Esophagus muscularis mucosa (tissue), 4 donors: ENCODE results near the gene DNAI7.

ENCODE experiments used
- EP300 ChIP-seq: sonication (generic); formaldehyde crosslinking; IDR thresholded peaks from one replicate; pipeline ENCODE4 v1.6.1; 2017; ENCODE audit warnings: antibody characterized with exemption
- POLR2AphosphoS5 ChIP-seq, 2 donors: sonication (generic); formaldehyde crosslinking; IDR thresholded peaks; one replicate each; pipeline ENCODE4 v1.6.1; 2017; ENCODE audit warnings: antibody characterized with exemption in 2 of 2
- TF ChIP-seq, protein P1 (sequence below), 3 experiments: fragments of 200-600 bp in 2 of 3; fragments of 450-650 bp in 1 of 3; sonication (generic) in 2 of 3; IDR thresholded peaks; one replicate each; pipeline ENCODE4 v1.5.1; 2017 to 2019; ENCODE audit warnings: antibody characterized with exemption in 3 of 3, mild to moderate bottlenecking in 2 of 3, moderate library complexity in 1 of 3

DNA sequence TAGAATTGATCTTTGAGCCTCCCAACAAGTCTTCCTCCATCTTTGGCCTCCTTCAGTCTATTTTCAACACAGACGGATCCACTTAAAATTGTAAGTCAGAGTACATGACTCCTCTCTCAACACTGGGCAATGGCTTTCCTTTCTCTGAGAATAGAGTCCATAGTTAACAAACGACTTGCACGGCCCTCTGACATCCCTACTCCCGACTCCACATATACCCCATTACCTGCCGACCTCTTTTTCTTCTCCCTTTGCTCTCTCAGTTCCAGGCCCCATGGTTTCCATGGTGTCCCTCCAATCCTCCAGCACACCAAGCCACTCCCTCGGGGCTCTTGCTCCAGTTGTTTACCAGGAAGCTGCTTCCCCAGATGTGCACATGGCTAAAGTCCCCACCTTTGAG is 84.7 kb downstream of the DNAI7 start:
- TF ChIP-seq, protein P1, sequence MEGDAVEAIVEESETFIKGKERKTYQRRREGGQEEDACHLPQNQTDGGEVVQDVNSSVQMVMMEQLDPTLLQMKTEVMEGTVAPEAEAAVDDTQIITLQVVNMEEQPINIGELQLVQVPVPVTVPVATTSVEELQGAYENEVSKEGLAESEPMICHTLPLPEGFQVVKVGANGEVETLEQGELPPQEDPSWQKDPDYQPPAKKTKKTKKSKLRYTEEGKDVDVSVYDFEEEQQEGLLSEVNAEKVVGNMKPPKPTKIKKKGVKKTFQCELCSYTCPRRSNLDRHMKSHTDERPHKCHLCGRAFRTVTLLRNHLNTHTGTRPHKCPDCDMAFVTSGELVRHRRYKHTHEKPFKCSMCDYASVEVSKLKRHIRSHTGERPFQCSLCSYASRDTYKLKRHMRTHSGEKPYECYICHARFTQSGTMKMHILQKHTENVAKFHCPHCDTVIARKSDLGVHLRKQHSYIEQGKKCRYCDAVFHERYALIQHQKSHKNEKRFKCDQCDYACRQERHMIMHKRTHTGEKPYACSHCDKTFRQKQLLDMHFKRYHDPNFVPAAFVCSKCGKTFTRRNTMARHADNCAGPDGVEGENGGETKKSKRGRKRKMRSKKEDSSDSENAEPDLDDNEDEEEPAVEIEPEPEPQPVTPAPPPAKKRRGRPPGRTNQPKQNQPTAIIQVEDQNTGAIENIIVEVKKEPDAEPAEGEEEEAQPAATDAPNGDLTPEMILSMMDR (IDR thresholded peaks at IDR 0.05) = no peak
- TF ChIP-seq POLR2AphosphoS5 (IDR thresholded peaks at IDR 0.05) (no peak), EP300 (no peak)
